ENCODE data around the gene ALKBH3.

- TF ChIP-seq YY1 (IDR thresholded peaks at IDR 0.05; ENCODE audit: insufficient read depth, insufficient read length), result no peak
- no peak for TF ChIP-seq ZNF274 (IDR thresholded peaks at IDR 0.05; ENCODE audit: low read depth, low read length)
- no peak for TF ChIP-seq SUZ12 (IDR thresholded peaks at IDR 0.05; ENCODE audit: extremely low read depth, insufficient read depth, insufficient read length)
Observed at GRCh38 chr11:43924112-43924855, 43.7 kb downstream of the ALKBH3 start.

Data from NT2/D1 (cell line).